GM12892 (cell line): ENCODE results near the gene YPEL1.

Experiments
- POLR2A ChIP-seq: IDR thresholded peaks from 2 replicates; pipeline ENCODE4 v1.6.1; 2011; ENCODE audit warnings: low read depth, low read length, control low read depth
- POLR2AphosphoS5 ChIP-seq: IDR thresholded peaks from 2 replicates; pipeline ENCODE4 v1.6.1; 2011; ENCODE audit warnings: low read depth, low read length, control low read depth

- TF ChIP-seq POLR2A (no peak), POLR2AphosphoS5 (no peak)
These were observed 3.4 kb upstream of the YPEL1 start for GRCh38 chr22:21738966-21739365.
